ENCODE measurements around the gene NCKIPSD. TPM values are rescaled to one million over a fixed set of nuclear protein-coding genes. Genes with fewer than 3 reads are reported as not detected.

NCKIPSD gene
- total RNA-seq, 8 experiments from 2014 or later: 9.8 to 22.4 (median 13.6) TPM

GRCh38 chr3:48680811-48681540 lies 4.7 kb downstream of the NCKIPSD start:
- WGBS, 10 experiments: 82 to 100% (median 93%) methylated on average over 1 to 7 of the region's 17 CpGs; no CpG with 5 or more reads in 4 of the 10 experiments
- H3K4me1 ChIP-seq (replicated peaks in 1 of 2): peaks cover 11 to 15% of the 10 kb centered on the region in 2 donors
- H3K4me3 ChIP-seq: no peak overlapping the region
- ATAC-seq (replicated peaks in 6 of 8): no peak
- H3K27ac ChIP-seq: no peak overlapping the region
- in situ Hi-C loops (cut with MboI; ENCODE audit: low pct_unique_long_range_greater_than_20kb in 2 of 9, low sequenced_read_pairs in 9 of 9, unreplicated experiment in 9 of 9): no loop called here

DNA sequence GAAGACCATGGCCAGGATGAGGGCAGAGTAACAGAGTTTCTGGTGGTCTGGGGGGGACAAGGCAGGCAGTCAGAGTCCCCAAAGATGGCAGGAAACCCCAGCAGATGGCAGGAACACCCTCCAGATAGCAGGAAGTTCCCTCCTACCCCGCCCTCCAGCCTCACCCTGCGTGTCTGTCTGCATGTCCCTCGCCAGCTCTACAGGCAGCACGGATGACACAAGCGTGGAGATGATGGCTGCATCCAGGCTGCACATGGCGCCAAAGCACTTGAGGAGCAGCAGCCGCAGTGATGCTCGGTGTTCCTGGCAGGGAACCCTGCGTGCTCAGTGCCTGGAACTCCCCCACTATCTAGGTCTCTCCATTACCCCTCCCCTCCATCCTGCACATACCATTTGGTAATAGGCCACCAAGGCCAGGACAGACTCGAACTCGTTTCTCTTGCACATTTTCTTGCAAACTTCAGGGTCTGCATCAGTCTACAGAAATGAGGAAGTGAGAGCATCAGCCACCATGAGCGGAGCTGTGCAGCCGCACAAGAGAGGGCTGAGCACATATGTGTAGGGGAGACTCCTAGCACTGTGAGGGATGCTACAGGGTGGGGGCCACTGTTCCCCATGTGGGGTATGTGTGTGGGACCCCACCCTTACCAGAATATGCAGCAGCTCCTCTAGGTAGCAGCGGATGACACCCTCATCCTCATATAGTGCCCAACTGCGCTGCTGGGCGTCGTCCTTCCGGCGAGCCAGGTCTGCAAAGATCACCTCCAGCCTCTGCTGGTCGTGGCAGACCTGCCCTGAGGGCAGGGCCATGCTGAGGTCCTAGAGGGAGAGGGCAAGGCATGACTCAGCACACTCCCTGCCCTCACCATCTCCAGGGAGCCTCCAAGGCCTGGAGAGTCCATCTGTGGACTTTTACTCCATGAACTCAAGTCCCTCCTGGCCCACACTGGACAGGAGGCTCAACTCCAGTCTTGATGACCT lies 6.0 kb downstream of the NCKIPSD start:
- ATAC-seq (replicated peaks in 6 of 8): peak in 3 of 8 experiments; percentile 26 to 73 (median 65)

DNA sequence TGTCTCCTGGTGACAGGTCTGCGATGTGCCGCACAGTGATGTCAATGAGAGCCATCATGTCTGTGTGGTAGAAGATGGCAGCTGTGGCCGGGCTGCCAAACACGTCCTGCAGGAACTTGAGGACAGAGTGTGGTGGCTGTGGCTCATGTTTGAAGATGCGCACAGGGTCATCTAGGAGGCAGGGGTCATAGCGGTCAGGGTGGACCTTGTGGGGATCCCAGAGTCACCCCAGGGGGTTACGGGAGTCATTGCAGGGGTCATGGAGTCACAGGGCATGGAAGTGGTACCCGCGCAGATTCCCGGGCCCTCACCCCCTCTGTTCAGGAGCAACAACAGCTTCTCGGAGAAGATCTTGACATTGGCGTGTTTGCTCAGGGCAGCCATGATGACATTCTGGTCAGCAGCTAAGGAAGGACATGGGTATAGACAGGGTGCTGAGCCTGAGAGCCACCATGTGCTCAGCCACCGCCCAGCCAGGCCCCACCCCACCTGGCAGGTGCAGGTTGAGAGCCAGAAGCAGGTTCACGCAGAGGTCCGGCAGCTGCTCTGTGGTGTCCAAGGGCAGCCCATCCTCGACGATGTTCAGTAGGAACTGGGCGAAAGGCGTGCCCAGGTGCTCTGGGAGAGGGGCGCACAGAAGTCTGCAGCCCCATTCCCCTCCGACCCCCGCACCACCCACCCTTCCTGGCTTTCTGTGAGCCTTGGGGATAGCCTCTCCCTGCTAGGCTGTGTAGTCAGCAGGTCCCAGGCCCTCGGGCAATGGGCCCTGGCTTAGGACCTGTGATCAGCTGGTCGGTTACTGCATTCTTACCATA lies 6.9 kb downstream of the NCKIPSD start:
- Histone ChIP-seq H3K4me3 (no peak overlapping the region), H3K4me1 (replicated peaks in 1 of 2) (peaks cover 0 to 5% of the 10 kb centered on the region in 2 donors), H3K27ac (no peak overlapping the region)
- peak in 2 of 8 experiments; percentile 4 to 9 for ATAC-seq (replicated peaks in 6 of 8)
- 88 to 100% (median 96%) methylated on average over 3 to 10 of the region's 24 CpGs; no CpG with 5 or more reads in 3 of the 10 experiments for WGBS, 10 experiments
- in situ Hi-C loops (cut with MboI; ENCODE audit: low pct_unique_long_range_greater_than_20kb in 2 of 9, low sequenced_read_pairs in 9 of 9, unreplicated experiment in 9 of 9): no loop called here

More for the DNA sequence above, 6.0 kb downstream of the NCKIPSD start:
- no peak overlapping the region for H3K27ac ChIP-seq
- peaks cover 9 to 14% of the 10 kb centered on the region in 2 donors for H3K4me1 ChIP-seq (replicated peaks in 1 of 2)
- 78 to 100% (median 95%) methylated on average over 1 to 11 of the region's 20 CpGs; no CpG with 5 or more reads in 5 of the 10 experiments for WGBS, 10 experiments
- in situ Hi-C loops (cut with MboI; ENCODE audit: low pct_unique_long_range_greater_than_20kb in 2 of 9, low sequenced_read_pairs in 9 of 9, unreplicated experiment in 9 of 9): no loop called here
- no peak overlapping the region for H3K4me3 ChIP-seq

DNA sequence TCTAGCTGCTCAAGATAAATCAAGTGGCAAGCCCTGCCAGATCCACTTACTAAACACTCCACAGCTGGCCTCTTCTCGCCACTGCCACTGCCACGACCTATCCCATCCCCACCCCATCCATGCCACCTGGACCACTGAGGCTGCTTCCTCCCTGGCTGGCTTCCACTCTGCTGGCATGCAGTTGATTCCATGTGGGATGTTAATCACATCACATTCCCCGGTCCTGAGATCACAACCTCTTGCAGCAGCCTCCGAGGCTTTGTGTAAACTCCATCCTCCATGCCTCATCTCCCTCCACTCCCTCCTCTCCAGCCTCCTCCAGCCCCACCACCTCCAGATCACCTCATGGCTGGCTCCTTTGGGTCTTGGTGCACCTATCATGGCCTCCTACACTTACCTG lies 7.7 kb downstream of the NCKIPSD start:
- 37 to 100% (median 92%) methylated on average over 1 to 4 of the region's 4 CpGs; no CpG with 5 or more reads in 5 of the 10 experiments for WGBS, 10 experiments
- no peaks in the 10 kb centered on the region for H3K4me1 ChIP-seq (replicated peaks in 1 of 2)
- ATAC-seq (replicated peaks in 6 of 8): no peak
- in situ Hi-C loops (cut with MboI; ENCODE audit: low pct_unique_long_range_greater_than_20kb in 2 of 9, low sequenced_read_pairs in 9 of 9, unreplicated experiment in 9 of 9): no loop called here
- no peak overlapping the region for H3K27ac ChIP-seq
- H3K4me3 ChIP-seq: no peak overlapping the region

DNA sequence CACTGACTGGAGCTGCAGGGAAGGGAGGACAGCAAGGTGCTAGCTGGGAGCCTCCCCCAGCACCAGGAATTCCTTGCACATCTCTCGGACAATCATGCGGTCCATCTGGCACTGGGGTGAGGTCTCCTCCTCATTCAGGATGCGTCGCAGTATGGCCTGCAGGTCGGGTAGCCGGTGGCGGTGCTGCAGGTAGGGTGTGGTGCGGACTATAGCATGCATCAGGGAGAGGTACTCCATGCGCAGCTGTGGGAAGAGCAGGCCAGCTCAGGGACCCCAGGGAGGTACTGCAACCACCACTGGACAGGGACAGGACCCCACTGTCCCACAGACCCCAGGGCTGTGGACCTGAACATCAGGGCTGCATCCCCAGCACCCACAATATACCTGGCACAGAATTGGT lies 11.2 kb downstream of the NCKIPSD start:
- no peak overlapping the region for H3K27ac ChIP-seq
- ATAC-seq (replicated peaks in 6 of 8): peak in 4 of 8 experiments; percentile 17 to 24 (median 20)
- H3K4me3 ChIP-seq: no peak overlapping the region
- in situ Hi-C loops (cut with MboI; ENCODE audit: low pct_unique_long_range_greater_than_20kb in 2 of 9, low sequenced_read_pairs in 9 of 9, unreplicated experiment in 9 of 9): no loop called here
- H3K4me1 ChIP-seq (replicated peaks in 1 of 2): no peaks in the 10 kb centered on the region
- WGBS, 10 experiments: 80 to 96% (median 89%) methylated on average over 2 to 4 of the region's 9 CpGs; no CpG with 5 or more reads in 6 of the 10 experiments

GRCh38 chr3:48672522-48672921 lies 13.2 kb downstream of the NCKIPSD start:
- WGBS, 10 experiments: 0 to 89% (median 77%) methylated on average over 1 of the region's 1 CpG; no CpG with 5 or more reads in 7 of the 10 experiments
- in situ Hi-C loops (cut with MboI; ENCODE audit: low pct_unique_long_range_greater_than_20kb in 2 of 9, low sequenced_read_pairs in 9 of 9, unreplicated experiment in 9 of 9): no loop called here
- no peak for ATAC-seq (replicated peaks in 6 of 8)
- Histone ChIP-seq H3K27ac (no peak overlapping the region), H3K4me1 (replicated peaks in 1 of 2) (no peaks in the 10 kb centered on the region), H3K4me3 (no peak overlapping the region)

DNA sequence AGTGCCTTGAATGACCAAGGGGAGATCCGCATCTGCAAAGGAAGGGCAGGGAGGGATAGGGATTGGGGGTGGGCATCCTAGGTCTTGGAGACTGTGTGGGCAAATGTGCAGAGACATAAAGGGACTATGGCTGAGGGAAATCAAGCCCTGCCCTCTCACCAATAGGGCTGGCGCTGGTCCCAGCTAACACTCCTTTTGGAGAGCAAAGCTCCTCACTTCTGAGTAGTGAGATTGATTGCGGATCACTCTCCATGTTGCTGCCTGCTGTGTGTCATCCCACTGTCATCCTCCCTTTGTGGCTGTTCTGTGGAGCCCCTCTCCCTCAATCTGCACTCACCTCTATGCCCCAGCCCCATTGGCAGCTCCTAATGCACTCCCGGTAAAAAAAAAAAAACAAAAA lies 20.8 kb downstream of the NCKIPSD start:
- no peak overlapping the region for H3K27ac ChIP-seq
- in situ Hi-C loops (cut with MboI; ENCODE audit: low pct_unique_long_range_greater_than_20kb in 2 of 9, low sequenced_read_pairs in 9 of 9, unreplicated experiment in 9 of 9): no loop called here
- WGBS, 10 experiments: 20 to 100% (median 86%) methylated on average over 1 to 2 of the region's 4 CpGs; no CpG with 5 or more reads in 6 of the 10 experiments
- H3K4me3 ChIP-seq: no peak overlapping the region
- ATAC-seq (replicated peaks in 6 of 8): no peak
- H3K4me1 ChIP-seq (replicated peaks in 1 of 2): peaks cover 7 to 10% of the 10 kb centered on the region in 2 donors

- ATAC-seq (replicated peaks in 6 of 8): no peak
- H3K4me3 ChIP-seq: peak overlapping the region; percentile 51 to 83 (median 59)
- peak overlapping the region in 1 of 2 donors; percentile 98 for H3K27ac ChIP-seq
- in situ Hi-C loops (cut with MboI; ENCODE audit: low pct_unique_long_range_greater_than_20kb in 2 of 9, low sequenced_read_pairs in 9 of 9, unreplicated experiment in 9 of 9): no loop called here
- peaks cover 7 to 10% of the 10 kb centered on the region in 2 donors for H3K4me1 ChIP-seq (replicated peaks in 1 of 2)
- 0 to 100% (median 65%) methylated on average over 2 to 10 of the region's 11 CpGs; no CpG with 5 or more reads in 5 of the 10 experiments for WGBS, 10 experiments
Observed at GRCh38 chr3:48664313-48664644, 21.4 kb downstream of the NCKIPSD start.

- H3K4me1 ChIP-seq (replicated peaks in 1 of 2): peaks cover 7 to 10% of the 10 kb centered on the region in 2 donors
- H3K4me3 ChIP-seq: peak overlapping the region; percentile 51 to 83 (median 59)
- in situ Hi-C loops (cut with MboI; ENCODE audit: low pct_unique_long_range_greater_than_20kb in 2 of 9, low sequenced_read_pairs in 9 of 9, unreplicated experiment in 9 of 9): no loop called here
- peak; percentile 81 to 88 (median 84) for ATAC-seq (replicated peaks in 6 of 8)
- peak overlapping the region; percentile 98 for H3K27ac ChIP-seq
- WGBS, 10 experiments: 0 to 4% methylated on average over 1 to 5 of the region's 66 CpGs; no CpG with 5 or more reads in 8 of the 10 experiments
Observed at GRCh38 chr3:48663489-48664312, 22.0 kb downstream of the NCKIPSD start.

DNA sequence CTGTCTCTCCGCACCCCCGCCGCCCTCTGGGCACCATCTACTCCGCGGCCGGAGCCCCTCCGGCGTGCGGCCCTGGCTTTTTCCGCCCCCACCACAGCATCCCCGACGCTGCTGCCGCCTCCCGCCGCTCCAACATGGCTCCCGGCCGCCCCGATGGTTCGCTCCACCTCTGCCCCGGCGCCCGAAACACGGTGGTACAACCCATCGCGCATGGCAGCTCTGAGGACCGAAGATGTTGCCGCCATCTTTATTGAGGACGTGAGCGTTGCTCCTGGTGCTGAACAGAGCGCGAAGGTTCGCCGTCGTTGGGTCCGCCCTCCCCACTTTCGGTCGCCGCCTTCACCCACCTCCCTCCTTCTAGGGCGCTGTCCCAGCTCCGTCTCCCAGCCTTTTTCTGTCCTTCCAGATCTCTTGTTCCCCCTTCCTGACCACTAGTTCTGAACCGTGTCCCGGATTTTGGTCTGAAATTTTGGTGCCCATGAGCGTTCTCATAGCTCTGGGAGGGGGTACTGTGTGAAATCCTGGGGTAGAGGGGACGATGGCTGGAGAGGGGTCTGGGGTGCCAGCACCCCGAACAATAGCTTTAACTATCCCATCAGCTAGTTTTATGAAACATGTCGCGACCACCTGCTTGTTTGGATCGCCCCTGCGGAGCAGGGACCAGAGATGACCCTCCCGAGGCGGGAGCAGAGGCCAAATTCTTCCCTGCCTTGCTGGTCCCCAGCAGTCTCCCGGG lies 22.8 kb downstream of the NCKIPSD start, which contains the start of gene CELSR3:
TSS of gene CELSR3 (minus strand) at position 134 of the 736 bp plus-strand sequence. CDS start 252 bp downstream, outside the sequence.
- in situ Hi-C loops (cut with MboI; ENCODE audit: low pct_unique_long_range_greater_than_20kb in 2 of 9, low sequenced_read_pairs in 9 of 9, unreplicated experiment in 9 of 9): no loop called here
- Histone ChIP-seq H3K4me3 (peak within 1 kb of the TSS; percentile 51 to 83 (median 59)), H3K27ac (peak within 1 kb of the TSS; percentile 98), H3K4me1 (replicated peaks in 1 of 2) (peaks cover 11 to 15% of the 10 kb centered on the region in 2 donors)
- peak; percentile 18 to 38 (median 28) for ATAC-seq (replicated peaks in 6 of 8)
- WGBS, 10 experiments: 0 to 7% (median 1%) methylated on average over 1 to 14 of the region's 52 CpGs; no CpG with 5 or more reads in 6 of the 10 experiments

DNA sequence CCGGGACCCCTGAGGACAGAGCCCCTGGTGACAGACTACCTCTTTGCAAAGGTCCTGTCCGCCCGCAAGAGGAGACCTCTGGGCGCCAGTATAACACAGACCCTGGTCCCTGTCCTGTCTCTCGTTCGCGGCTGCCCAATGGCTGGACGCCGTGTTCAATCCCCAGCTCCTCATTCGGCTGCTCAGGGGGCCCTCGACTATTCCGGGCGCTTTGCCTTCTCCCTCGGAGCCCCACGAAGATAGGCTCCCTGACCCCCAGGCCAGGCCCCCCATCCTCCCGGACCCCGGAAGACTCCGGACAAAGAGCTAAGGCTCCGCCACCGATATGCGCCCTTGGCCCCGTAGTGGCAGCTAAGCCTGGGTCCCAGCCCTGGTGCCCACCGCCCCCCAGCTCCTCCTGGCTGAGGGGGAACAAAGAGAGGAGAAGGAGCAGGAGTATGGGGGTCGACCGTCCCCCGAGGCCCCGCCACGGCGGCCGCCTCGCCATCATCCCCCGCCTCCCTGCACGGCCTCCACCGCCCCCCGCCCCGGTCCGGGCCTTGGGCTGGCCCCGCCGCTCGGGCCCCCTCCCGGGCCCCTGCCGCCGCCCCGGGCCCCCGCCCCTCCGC lies 23.5 kb downstream of the NCKIPSD start:
- WGBS, 10 experiments: 0% methylated on average over 1 to 2 of the region's 46 CpGs; no CpG with 5 or more reads in 8 of the 10 experiments
- peak in 5 of 8 experiments; percentile 2 to 9 (median 4) for ATAC-seq (replicated peaks in 6 of 8)
- Histone ChIP-seq H3K27ac (peak overlapping the region; percentile 98), H3K4me1 (replicated peaks in 1 of 2) (peaks cover 15 to 21% of the 10 kb centered on the region in 2 donors), H3K4me3 (peak overlapping the region; percentile 51 to 83 (median 59))
- in situ Hi-C loops (cut with MboI; ENCODE audit: low pct_unique_long_range_greater_than_20kb in 2 of 9, low sequenced_read_pairs in 9 of 9, unreplicated experiment in 9 of 9): no loop called here
